Measurements from ENCODE around the gene SVIP. TPM values are rescaled to one million over a fixed set of nuclear protein-coding genes. Genes with fewer than 3 reads are reported as not detected.
A peak's percentile ranks its signal among the peaks of the same experiment; 100 is the strongest.

The SVIP gene
- total RNA-seq, 2 experiments from 2014 or later: not detected

DNA sequence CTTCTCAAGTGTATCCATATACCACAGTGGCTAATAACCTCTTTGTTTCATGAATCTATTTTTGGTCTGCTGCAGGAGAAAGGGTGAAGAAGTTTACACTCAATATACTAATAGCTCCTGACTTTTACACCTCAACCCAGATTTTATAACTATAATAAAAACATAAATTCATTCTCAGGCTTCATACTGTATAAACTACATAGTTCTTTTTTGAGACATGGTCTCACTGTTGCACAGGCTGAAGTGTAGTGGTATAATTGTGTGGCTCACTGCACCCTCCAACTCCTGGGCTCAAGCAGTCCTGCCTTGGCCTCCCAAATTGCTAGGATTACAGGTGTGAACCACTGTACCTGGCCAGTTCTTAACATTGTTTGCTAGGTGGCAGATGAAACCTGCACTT is 48.4 kb upstream of the SVIP start:
- TF ChIP-seq EZH2phosphoT487 (IDR thresholded peaks at IDR 0.05; ENCODE audit: borderline replicate concordance, low read depth, low read length) (no peak), CTCF (conservative IDR thresholded peaks at IDR 0.05; ENCODE audit: low read length) (no peak)
- ChIA-PET POLR2A (interaction anchor here (0.6 to 0.9 kb wide), 3 partner anchors 18 to 798 kb away, joined by 3 to 4 read pairs (median 3); partner anchors contain the start of gene CCDC179), CTCF (ENCODE audit: unreplicated experiment) (no interaction called here)
- H3K79me2 ChIP-seq (ENCODE audit: insufficient read depth, low read depth, low read length): no peaks in the 10 kb centered on the region
- H3K36me3 ChIP-seq (ENCODE audit: insufficient read depth, low read length): no peaks in the 10 kb centered on the region
- no peak for DNase-seq (ENCODE audit: low spot score)
- intact Hi-C loops (cut with micrococcal nuclease; ENCODE audit: unreplicated experiment): no loop called here
- H3K4me2 ChIP-seq (ENCODE audit: low read length): no peak overlapping the region
- H2AFZ ChIP-seq (ENCODE audit: low read length): no peak overlapping the region
- no peaks in the 10 kb centered on the region for H4K20me1 ChIP-seq (ENCODE audit: insufficient read depth, low read length)
- no TSS peak for BruUV-seq (replicated peaks)
- H3K27ac ChIP-seq (ENCODE audit: low read depth, low read length, poor library complexity, severe bottlenecking): no peak overlapping the region
- H3K9me3 ChIP-seq (ENCODE audit: low read length): no peaks in the 10 kb centered on the region
- H3K4me3 ChIP-seq (ENCODE audit: low read depth, low read length, poor library complexity, severe bottlenecking): no peak overlapping the region
- no peaks in the 10 kb centered on the region for H3K9me2 ChIP-seq (ENCODE audit: insufficient read depth, low read length)
- H3K4me1 ChIP-seq (ENCODE audit: insufficient read depth, low read length, poor library complexity, severe bottlenecking): no peaks in the 10 kb centered on the region

- intact Hi-C loops (cut with micrococcal nuclease; ENCODE audit: unreplicated experiment): no loop called here
- no peak overlapping the region for H3K27ac ChIP-seq (ENCODE audit: low read depth, low read length, poor library complexity, severe bottlenecking)
- CTCF ChIA-PET (ENCODE audit: unreplicated experiment): no interaction called here
- peak; percentile 83 for DNase-seq (ENCODE audit: low spot score)
- no peaks in the 10 kb centered on the region for H3K9me3 ChIP-seq (ENCODE audit: low read length)
- H3K4me2 ChIP-seq (ENCODE audit: low read length): no peak overlapping the region
- no peaks in the 10 kb centered on the region for H3K4me1 ChIP-seq (ENCODE audit: insufficient read depth, low read length, poor library complexity, severe bottlenecking)
- no peak overlapping the region for H3K4me3 ChIP-seq (ENCODE audit: low read depth, low read length, poor library complexity, severe bottlenecking)
- no peaks in the 10 kb centered on the region for H3K36me3 ChIP-seq (ENCODE audit: insufficient read depth, low read length)
- H4K20me1 ChIP-seq (ENCODE audit: insufficient read depth, low read length): no peaks in the 10 kb centered on the region
- no peak for TF ChIP-seq EZH2phosphoT487 (IDR thresholded peaks at IDR 0.05; ENCODE audit: borderline replicate concordance, low read depth, low read length)
- TF ChIP-seq CTCF (conservative IDR thresholded peaks at IDR 0.05; ENCODE audit: low read length): peak; percentile 99
- H2AFZ ChIP-seq (ENCODE audit: low read length): no peak overlapping the region
- BruUV-seq (replicated peaks): no TSS peak
- no peaks in the 10 kb centered on the region for H3K9me2 ChIP-seq (ENCODE audit: insufficient read depth, low read length)
- H3K79me2 ChIP-seq (ENCODE audit: insufficient read depth, low read depth, low read length): no peaks in the 10 kb centered on the region
- POLR2A ChIA-PET: interaction anchor here (0.7 kb wide), 1 partner anchor 334 kb away, joined by 3 read pairs; no protein-coding TSS in a partner anchor
Observed at GRCh38 chr11:22875869-22876473, 46.4 kb upstream of the SVIP start.

GRCh38 chr11:22869325-22869724 is 39.7 kb upstream of the SVIP start:
- CTCF ChIA-PET (ENCODE audit: unreplicated experiment): no interaction called here
- no TSS peak for BruUV-seq (replicated peaks)

More at GRCh38 chr11:22869325-22869724, 39.7 kb upstream of the SVIP start:
- TF ChIP-seq CTCF (conservative IDR thresholded peaks at IDR 0.05; ENCODE audit: low read length) (no peak), EZH2phosphoT487 (IDR thresholded peaks at IDR 0.05; ENCODE audit: borderline replicate concordance, low read depth, low read length) (no peak)
- POLR2A ChIA-PET: interaction anchor here (0.7 kb wide), 1 partner anchor 59 kb away, joined by 4 read pairs; no protein-coding TSS in a partner anchor
- Histone ChIP-seq H4K20me1 (ENCODE audit: insufficient read depth, low read length) (no peaks in the 10 kb centered on the region), H3K36me3 (ENCODE audit: insufficient read depth, low read length) (no peaks in the 10 kb centered on the region), H3K4me1 (ENCODE audit: insufficient read depth, low read length, poor library complexity, severe bottlenecking) (no peaks in the 10 kb centered on the region), H3K4me3 (ENCODE audit: low read depth, low read length, poor library complexity, severe bottlenecking) (no peak overlapping the region), H3K27ac (ENCODE audit: low read depth, low read length, poor library complexity, severe bottlenecking) (no peak overlapping the region), H2AFZ (ENCODE audit: low read length) (no peak overlapping the region), H3K79me2 (ENCODE audit: insufficient read depth, low read depth, low read length) (no peaks in the 10 kb centered on the region), H3K4me2 (ENCODE audit: low read length) (no peak overlapping the region), H3K9me2 (ENCODE audit: insufficient read depth, low read length) (no peaks in the 10 kb centered on the region), H3K9me3 (ENCODE audit: low read length) (no peaks in the 10 kb centered on the region)
- intact Hi-C loops (cut with micrococcal nuclease; ENCODE audit: unreplicated experiment): no loop called here
- DNase-seq (ENCODE audit: low spot score): no peak

Data from OCI-LY7 (cell line).